Stomach (tissue), 4 donors: Measurements from ENCODE around the gene SLC5A5.

Experiments used
- CTCF ChIP-seq, 7 experiments: fragments of 450-650 bp in 4 of 7; fragments of 200-600 bp in 3 of 7; sonication (generic) in 3 of 7; IDR thresholded peaks; one replicate each; pipeline ENCODE4 v1.5.1; 2016 to 2019; ENCODE audit warnings: antibody characterized with exemption in 7 of 7, control low read depth in 2 of 7, mild to moderate bottlenecking in 1 of 7
- POLR2A ChIP-seq, 4 donors: fragments of 450-650 bp; IDR thresholded peaks; one replicate each; pipeline ENCODE4 v1.6.1; 2016; ENCODE audit warnings: antibody characterized with exemption in 4 of 4, control low read depth in 2 of 4, mild to moderate bottlenecking in 1 of 4, moderate library complexity in 1 of 4

GRCh38 chr19:17877696-17878095, 6.0 kb downstream of the SLC5A5 start:
- no peak for TF ChIP-seq CTCF (IDR thresholded peaks at IDR 0.05)
- no peak for TF ChIP-seq POLR2A (IDR thresholded peaks at IDR 0.05)
